Breast epithelium (tissue), 4 donors: ENCODE measurements around the gene RRH. TPM values are rescaled to one million over a fixed set of nuclear protein-coding genes. Genes with fewer than 3 reads are reported as not detected.

Experiments used
- DNase-seq, 2 donors: peaks; one replicate each; pipeline ENCODE4 v3.0.0-alpha.2; 2019; ENCODE audit warnings: low spot score in 2 of 2
- H3K27ac ChIP-seq, 2 donors: fragments of 200-600 bp; sonication (generic) in 1 of 2; one replicate each; pipeline ENCODE4 v1.5.1; 2016 to 2019; ENCODE audit warnings: mild to moderate bottlenecking in 1 of 2
- H3K27me3 ChIP-seq, 2 donors: fragments of 200-600 bp; sonication (generic) in 1 of 2; one replicate each; pipeline versions ENCODE4 v1.5.1 to v1.6.0; 2017 to 2019; ENCODE audit warnings: control low read depth in 1 of 2, mild to moderate bottlenecking in 1 of 2
- H3K36me3 ChIP-seq: fragments of 200-600 bp; one replicate; pipeline ENCODE4 v1.5.1; 2019
- H3K4me1 ChIP-seq, 2 donors: fragments of 200-600 bp; sonication (generic); one replicate each; pipeline ENCODE4 v1.5.1; 2016 to 2019; ENCODE audit warnings: control low read depth in 1 of 2
- H3K4me3 ChIP-seq, 3 donors: fragments of 200-600 bp; sonication (generic); 1 replicate in 2 of 3; 2 replicates in 1 of 3; pipeline ENCODE4 v1.5.1; 2016 to 2019; ENCODE audit warnings: mild to moderate bottlenecking in 3 of 3, moderate library complexity in 2 of 3
- H3K9me3 ChIP-seq, 2 donors: fragments of 200-600 bp; sonication (generic) in 1 of 2; one replicate each; pipeline ENCODE4 v1.5.1; 2016 to 2019; ENCODE audit warnings: control low read depth in 1 of 2
- POLR2A ChIP-seq: fragments of 450-650 bp; IDR thresholded peaks from one replicate; pipeline ENCODE4 v1.6.1; 2016; ENCODE audit warnings: antibody characterized with exemption, mild to moderate bottlenecking, moderate library complexity
- POLR2AphosphoS5 ChIP-seq, 3 donors: sonication (generic); formaldehyde crosslinking; IDR thresholded peaks; one replicate each; pipeline ENCODE4 v1.6.1; 2017; ENCODE audit warnings: antibody characterized with exemption in 3 of 3
- intact Hi-C: fragments of 100-400 bp; cut with DNase I; formaldehyde crosslinking; loops from one replicate; pipeline ENCODE4 v1.15.1; 2023; ENCODE audit warnings: low total_unique reads
- total RNA-seq, 3 donors: library from RNA; depleted of rRNA; stranded (reverse); fragments of >200 nt; gene quantifications; one replicate each; pipeline ENCODE4 v1.1.0, GENCODE V29; 2016
- TF ChIP-seq, protein P1 (sequence below), 3 donors: fragments of 450-650 bp; IDR thresholded peaks; one replicate each; pipeline ENCODE4 v1.5.1; 2016 to 2017; ENCODE audit warnings: antibody characterized with exemption in 3 of 3, mild to moderate bottlenecking in 3 of 3, moderate library complexity in 3 of 3

RRH gene
- total RNA-seq, 3 donors from 2014 or later = 0.66 to 0.73 TPM; not detected in 1

DNA sequence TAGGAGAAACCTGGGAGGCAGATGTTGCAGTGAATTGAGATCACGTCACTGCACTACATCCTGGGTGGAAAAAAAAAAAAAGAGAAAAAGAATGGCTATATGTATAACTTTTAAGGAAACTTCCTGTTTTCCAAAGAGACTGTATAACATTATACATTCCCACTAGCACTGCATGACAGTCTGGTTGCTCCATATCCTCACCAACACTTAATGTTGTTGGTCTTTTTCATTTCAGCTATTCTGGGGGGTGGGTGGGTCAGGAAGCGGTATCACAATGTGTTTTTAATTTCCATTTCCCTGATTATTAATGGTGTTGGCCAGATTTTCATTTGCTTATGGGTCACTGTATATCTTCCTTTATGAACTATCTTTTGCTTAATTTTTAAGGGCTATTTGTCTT, 33.5 kb downstream of the RRH start:
- Histone ChIP-seq H3K27me3 (no peaks in the 10 kb centered on the region), H3K4me3 (no peak overlapping the region), H3K27ac (no peak overlapping the region), H3K36me3 (no peaks in the 10 kb centered on the region), H3K9me3 (peaks cover 0 to 14% of the 10 kb centered on the region in 2 donors), H3K4me1 (no peaks in the 10 kb centered on the region)
- intact Hi-C loops = no loop called here
- TF ChIP-seq, protein P1, sequence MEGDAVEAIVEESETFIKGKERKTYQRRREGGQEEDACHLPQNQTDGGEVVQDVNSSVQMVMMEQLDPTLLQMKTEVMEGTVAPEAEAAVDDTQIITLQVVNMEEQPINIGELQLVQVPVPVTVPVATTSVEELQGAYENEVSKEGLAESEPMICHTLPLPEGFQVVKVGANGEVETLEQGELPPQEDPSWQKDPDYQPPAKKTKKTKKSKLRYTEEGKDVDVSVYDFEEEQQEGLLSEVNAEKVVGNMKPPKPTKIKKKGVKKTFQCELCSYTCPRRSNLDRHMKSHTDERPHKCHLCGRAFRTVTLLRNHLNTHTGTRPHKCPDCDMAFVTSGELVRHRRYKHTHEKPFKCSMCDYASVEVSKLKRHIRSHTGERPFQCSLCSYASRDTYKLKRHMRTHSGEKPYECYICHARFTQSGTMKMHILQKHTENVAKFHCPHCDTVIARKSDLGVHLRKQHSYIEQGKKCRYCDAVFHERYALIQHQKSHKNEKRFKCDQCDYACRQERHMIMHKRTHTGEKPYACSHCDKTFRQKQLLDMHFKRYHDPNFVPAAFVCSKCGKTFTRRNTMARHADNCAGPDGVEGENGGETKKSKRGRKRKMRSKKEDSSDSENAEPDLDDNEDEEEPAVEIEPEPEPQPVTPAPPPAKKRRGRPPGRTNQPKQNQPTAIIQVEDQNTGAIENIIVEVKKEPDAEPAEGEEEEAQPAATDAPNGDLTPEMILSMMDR (IDR thresholded peaks at IDR 0.05) = no peak
- TF ChIP-seq POLR2AphosphoS5 (IDR thresholded peaks at IDR 0.05) = no peak
- TF ChIP-seq POLR2A = no peak
- DNase-seq = no peak

DNA sequence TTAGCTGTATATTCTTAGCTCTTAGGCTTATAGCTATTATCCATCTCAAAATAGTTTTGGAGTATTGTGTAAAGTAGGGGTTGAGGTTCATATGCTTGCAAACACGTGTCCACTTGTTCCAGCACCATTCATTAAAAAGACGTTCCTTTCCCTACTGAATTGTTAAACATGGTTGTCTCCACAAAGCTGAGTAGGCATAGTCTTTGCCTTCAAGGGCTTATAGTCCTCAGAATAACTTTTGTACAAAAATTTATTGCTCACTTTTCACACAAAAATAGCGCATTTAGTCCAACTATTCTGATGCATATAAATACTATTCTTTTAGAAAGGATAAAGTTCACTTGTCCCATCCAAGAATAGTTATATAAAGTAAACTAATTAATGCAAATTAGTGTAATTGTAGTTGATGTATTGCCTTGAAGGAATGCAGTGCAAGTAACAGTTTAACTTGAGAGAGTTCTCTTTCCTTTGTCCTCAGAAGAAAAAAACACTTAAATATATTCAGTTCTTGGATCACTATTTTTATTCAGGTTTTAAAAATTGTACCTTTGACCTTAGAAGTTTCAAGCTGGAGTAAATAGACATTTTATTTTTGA, 34.2 kb downstream of the RRH start:
- Histone ChIP-seq H3K27ac (no peak overlapping the region), H3K27me3 (no peaks in the 10 kb centered on the region), H3K4me1 (no peaks in the 10 kb centered on the region), H3K9me3 (peaks cover 0 to 14% of the 10 kb centered on the region in 2 donors), H3K36me3 (no peaks in the 10 kb centered on the region), H3K4me3 (no peak overlapping the region)
- no peak for DNase-seq
- intact Hi-C loops = no loop called here
- TF ChIP-seq POLR2A (no peak), POLR2AphosphoS5 (IDR thresholded peaks at IDR 0.05) (no peak)
- TF ChIP-seq, protein P1 (IDR thresholded peaks at IDR 0.05) = no peak

DNA sequence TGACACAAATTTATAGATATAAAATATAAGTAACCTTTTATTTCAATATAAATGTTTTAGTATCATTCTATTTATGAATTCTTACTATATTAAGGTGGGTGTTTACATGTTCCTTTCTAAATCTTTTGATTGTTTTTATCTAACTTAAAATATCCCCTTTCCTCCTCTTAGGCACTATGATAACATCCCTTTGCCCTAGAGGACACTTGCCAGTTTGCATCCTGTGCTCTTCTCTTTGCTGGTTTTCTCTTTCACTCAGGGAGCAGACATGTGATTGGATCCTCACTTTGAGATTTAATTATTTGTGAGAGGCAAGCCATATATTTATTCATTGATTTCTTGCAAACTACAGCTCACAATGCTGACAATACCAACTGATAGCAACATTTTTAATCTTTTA, 36.4 kb downstream of the RRH start:
- peaks cover 0 to 14% of the 10 kb centered on the region in 2 donors for H3K9me3 ChIP-seq
- H3K27me3 ChIP-seq = no peaks in the 10 kb centered on the region
- H3K27ac ChIP-seq = no peak overlapping the region
- TF ChIP-seq, protein P1 (IDR thresholded peaks at IDR 0.05) = no peak
- no peak for TF ChIP-seq POLR2AphosphoS5 (IDR thresholded peaks at IDR 0.05)
- TF ChIP-seq POLR2A = no peak
- intact Hi-C loops = no loop called here
- H3K4me3 ChIP-seq = no peak overlapping the region
- H3K4me1 ChIP-seq = no peaks in the 10 kb centered on the region
- no peak for DNase-seq
- H3K36me3 ChIP-seq = no peaks in the 10 kb centered on the region

GRCh38 chr4:109870061-109870460, 42.3 kb downstream of the RRH start:
- TF ChIP-seq, protein P1 (IDR thresholded peaks at IDR 0.05) = no peak
- TF ChIP-seq POLR2AphosphoS5 (IDR thresholded peaks at IDR 0.05) (no peak), POLR2A (no peak)
- DNase-seq = no peak
- H3K4me1 ChIP-seq = no peaks in the 10 kb centered on the region
- H3K36me3 ChIP-seq = no peaks in the 10 kb centered on the region
- H3K9me3 ChIP-seq = no peaks in the 10 kb centered on the region
- H3K27ac ChIP-seq = no peak overlapping the region
- no peaks in the 10 kb centered on the region for H3K27me3 ChIP-seq
- no peak overlapping the region for H3K4me3 ChIP-seq
- intact Hi-C loops = no loop called here

GRCh38 chr4:109872065-109872464, 44.3 kb downstream of the RRH start:
- TF ChIP-seq, protein P1 (IDR thresholded peaks at IDR 0.05) = no peak
- no peak for TF ChIP-seq POLR2A
- no peak for TF ChIP-seq POLR2AphosphoS5 (IDR thresholded peaks at IDR 0.05)
- no peaks in the 10 kb centered on the region for H3K36me3 ChIP-seq
- H3K9me3 ChIP-seq = no peaks in the 10 kb centered on the region
- H3K27me3 ChIP-seq = no peaks in the 10 kb centered on the region
- H3K4me3 ChIP-seq = no peak overlapping the region
- H3K27ac ChIP-seq = no peak overlapping the region
- H3K4me1 ChIP-seq = no peaks in the 10 kb centered on the region
- DNase-seq = no peak
- intact Hi-C loops = no loop called here
